Measurements from ENCODE around the gene NDUFS4.

GRCh38 chr5:53578854-53579253, 18.4 kb downstream of the NDUFS4 start:
- TF ChIP-seq CTCF (IDR thresholded peaks at IDR 0.05) = no peak
- no peak for TF ChIP-seq POLR2A (IDR thresholded peaks at IDR 0.05)

Measured in testis (tissue), 2 donors.